CD4-positive, alpha-beta T cell treated with Interleukin-15 for 4 hours (primary cell): Measurements from ENCODE around the gene TOP3A.

Experiments
- DNase-seq: peaks from one replicate; pipeline ENCODE4 v3.0.0-alpha.2; 2020; ENCODE audit warnings: low spot score

Gene TOP3A

DNA sequence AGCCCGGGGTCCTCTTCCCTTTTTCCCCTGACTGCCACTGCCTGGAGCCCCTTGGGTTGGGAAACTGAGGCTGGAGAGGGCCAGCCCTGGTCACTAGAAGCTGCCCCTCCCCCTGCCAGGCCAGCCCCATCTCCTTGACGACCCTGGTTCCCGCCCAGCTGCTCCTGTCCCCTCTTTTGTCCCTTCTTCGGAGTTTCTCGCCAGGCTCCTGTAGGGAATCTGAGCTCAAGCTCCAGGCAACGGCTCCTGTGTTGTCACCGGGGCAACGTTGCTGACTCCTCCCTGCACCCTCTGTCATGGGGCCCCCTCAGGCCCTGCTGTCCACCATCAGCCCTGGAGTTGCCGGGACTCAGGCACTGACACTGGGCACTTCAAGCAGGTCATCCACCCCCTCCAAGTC is 83.6 kb downstream of the TOP3A start:
- DNase-seq = no peak

DNA sequence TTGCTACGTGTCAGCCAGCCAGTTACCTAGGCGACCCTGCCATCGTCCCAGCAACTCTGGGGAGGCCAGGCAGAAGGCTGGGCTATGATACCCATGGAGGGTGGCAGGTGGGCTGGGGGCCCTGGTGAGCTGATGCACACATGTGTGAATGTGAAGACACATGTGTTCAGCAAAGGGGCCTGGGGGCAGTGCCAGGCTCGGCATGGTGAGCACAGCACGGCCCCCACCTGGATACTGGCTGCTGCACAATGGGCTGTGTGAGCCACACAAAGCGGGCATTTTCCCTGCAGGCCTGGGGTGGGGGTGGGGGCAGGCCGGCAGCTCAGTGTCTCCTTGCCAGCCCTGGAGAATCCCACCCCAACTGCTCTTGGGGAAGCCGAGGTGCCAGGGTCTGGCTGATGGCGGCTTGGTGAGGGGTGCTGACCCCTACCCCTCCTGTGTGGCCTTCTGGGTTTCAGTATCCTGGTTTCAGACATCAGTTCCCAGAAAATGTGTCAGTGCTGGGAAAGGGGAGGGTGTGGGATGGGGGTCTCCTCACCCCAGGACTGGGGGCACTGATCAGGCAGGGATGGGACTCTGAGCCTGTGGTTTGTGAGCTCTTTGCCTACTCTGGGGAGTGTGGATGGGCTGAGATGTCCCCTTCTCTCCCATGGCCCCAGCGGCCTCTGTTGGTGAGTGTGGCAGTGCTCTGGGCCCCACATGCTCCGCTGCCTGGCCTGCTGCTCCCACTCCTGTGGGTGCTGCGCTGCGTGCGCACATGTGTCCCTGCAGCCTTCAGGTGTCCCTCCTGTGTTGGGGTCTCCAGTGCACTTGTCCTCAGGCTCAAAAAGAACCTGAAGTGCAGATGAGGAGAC is 84.3 kb downstream of the TOP3A start:
- no peak for DNase-seq

DNA sequence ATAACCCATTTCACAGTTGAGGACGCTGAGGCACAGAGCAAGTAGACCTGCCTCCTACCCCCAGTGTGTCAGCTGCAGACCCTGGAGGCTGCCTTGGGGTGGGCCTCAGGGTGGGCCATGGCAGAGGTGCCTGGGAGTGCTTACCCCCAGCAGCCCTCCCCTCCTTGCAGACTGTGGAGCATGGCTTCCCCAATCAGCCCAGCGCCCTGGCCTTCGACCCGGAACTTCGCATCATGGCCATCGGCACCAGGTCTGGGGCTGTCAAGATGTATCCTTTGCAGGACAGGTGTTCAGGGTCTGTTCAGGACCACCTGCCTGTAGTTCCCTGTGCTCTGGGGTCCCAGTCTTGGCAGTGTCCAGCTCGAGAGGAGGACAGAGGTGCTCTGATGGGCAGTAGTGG is 85.0 kb downstream of the TOP3A start:
- no peak for DNase-seq

DNA sequence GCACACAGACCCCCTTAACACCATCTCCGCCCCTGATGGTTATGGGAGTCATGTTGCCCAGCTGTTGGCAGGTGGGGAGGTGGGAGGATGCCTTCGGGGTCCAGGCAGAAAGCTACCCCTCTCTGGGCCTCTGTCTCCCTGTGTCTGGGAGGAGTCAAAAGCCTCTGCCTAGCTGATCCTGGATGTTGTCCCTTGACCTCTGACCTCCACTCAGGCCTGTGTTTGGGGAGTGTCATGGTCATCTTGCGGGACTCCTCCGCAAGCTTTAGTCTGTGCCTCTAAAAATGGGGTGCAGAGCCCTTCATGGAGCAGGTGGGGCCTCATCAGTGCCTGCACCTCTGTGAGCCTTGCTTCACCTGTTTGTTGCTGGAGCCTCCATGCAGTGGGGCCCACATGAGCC is 85.5 kb downstream of the TOP3A start:
- no peak for DNase-seq

DNA sequence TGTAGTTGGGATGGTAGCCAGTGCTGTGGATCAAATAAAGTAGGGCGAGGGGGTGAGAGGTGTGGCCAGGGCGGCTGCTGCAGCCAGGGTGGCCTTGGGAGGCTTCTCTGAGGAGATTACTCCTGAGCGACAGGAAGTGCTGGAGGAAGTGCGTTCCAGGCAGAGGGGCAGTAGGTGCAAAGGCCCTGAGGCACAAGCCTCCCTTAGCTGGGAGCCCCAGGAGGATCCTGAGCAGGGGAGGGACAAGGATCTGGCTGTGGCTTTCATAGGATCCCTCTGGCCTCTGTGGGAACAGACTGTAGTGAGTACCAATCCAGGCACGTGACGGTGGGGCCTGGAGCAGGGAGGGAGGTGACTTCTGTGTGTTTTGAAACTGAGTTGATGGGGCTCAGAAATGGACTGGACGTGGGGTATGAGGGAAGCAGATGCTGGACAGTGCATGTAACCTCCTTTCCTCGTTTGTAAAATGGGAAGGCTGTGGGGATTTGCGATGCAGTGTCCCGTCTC is 86.6 kb downstream of the TOP3A start:
- no peak for DNase-seq

DNA sequence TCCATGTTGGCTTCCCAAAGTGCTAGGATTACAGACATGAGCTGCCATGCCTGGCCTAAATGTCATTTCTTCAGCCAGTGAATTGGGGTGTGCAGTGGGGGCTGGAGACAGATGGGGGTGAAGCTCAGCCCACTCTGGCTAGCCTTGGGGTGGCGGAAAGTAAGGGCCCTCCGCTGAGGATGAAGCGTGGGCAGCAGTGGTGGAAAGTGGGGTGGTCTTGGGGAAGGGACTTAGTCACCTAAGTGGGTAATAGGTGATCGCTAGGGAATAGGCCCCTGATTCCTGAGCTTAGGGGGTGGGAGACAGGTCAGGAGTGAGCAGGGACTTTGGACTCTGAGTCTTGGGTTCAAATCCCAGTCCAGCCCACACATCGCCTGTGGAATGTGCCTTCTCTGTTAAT is 87.2 kb downstream of the TOP3A start:
- no peak for DNase-seq

DNA sequence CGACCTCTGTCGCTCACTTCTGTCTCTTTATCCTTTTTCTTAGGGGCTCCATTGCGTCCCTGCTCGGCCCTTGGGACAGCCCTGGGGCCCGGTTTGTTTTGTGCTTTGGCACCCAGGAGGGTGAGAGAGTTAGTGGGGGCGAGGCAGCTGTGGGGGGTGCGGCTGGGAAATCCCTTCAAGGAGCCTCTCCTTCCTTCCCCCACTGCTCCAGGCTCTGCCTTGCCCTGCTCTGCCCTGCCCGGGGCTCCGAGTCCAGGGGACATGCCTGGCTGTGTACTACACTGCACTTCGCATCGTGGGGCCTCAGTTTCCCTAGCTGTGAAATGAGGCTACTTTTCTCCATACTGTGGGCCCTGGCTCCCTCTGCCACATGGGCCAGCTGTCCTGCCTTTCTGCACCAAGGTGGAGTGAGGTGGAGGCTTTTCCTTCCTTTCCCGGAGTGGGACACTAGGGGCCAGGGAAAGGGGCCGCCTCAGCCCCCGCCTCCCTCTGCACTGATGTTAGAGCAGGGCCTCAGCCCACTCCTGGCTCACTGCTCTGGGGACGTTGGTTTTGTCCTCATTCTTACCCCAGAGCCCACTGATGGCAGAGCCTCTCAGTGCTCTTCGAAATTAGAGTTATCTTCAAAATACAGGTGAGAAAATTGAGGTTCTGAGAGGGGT is 88.4 kb downstream of the TOP3A start:
- no peak for DNase-seq

DNA sequence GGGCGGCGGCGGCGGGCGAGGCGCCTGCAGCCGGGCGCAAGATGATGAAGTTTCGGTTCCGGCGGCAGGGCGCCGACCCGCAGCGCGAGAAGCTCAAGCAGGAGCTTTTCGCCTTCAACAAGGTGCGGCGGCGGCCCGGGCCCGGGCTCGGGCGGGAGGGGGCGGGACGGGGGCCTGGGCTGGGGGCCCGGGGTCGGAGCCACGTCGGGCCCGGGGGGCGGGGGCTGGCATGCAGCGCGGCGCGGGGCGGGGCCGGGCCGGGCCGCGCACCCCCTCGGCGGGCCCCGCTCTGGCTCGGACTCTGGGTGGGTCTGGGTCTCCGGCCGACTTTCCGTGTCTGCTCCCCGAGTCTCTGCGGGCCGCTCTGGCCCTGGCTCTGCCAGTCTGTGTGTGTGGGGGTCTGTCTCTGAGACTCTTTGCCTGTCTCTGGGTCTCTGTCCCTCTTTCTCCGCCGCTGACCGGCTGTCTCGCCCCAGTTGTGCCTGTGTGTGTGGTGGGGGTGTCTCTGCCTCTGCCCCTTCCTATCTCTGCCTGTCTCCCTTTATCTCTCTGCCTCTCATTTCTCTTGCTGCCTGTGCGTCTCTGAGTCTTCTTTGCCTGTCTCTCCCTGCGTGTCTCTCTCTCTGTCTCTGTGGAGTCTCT is 89.0 kb downstream of the TOP3A start:
- DNase-seq = no peak

DNA sequence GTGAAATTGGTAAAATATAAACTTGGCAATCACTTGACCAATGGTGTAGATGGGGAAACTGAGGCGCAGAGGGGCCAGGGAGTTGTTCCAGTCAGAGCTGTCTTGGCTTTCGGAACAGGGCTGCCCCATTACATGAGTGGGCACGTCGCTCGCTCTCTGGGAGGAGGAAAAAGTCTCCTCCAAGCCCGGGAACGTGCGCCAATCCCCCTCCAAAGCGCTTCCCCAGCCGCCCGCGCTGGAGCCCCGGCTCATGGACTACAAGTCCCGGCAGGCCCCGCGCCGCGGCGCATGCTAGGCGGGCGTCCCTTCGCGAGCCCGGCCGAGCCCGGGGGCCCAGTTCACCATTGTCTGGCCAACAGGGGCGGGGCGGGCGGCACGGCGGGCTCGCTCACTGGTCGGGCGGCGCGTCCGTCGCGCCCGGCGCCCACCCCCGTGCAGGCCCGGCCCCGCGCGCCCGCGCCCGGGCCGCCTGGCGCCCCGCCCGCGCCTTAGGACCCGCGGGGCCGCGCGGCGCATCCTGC is 89.6 kb downstream of the TOP3A start, which contains the start of gene LLGL1:
Gene LLGL1, plus strand, starts transcription at position 515 of the 521 bp plus-strand sequence. CDS start 48 bp downstream, outside the sequence.
- peak; percentile 96 for DNase-seq

DNA sequence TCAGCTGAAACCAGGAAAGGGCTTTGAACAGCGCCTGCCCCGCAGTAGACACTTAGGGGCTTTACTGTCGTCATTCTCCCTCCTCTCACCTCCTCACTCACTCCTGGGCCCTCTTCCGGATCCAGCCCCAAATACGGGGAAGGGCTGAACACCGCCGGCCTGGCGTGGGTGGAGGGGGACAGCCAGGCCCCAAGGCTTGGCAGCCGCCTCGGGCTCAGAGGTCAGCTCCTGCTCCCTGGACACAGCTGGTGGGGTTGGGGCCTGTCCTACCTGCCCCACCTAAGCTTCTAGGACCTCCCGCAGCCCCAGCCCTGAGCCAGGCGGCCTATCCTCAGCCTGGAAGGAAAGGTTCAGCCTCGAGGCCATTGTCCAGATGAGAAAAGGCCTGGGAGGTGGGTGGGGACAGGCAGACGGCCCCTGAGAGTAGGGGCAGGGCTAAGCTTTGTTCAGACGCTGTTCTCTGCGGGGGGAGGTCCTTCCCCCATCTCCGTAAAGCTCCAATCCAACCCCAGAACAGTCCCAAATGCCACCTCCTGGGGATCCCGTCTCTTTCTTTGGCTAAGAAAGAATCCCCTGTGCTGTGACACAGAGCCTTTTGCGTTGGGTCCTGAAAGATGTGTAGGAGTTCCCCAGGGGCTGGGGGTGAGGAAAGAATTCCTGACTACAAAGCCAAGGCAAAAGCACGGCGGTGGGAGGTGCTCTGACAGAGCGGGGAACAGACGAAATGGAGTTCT is 90.2 kb downstream of the TOP3A start:
- no peak for DNase-seq

DNA sequence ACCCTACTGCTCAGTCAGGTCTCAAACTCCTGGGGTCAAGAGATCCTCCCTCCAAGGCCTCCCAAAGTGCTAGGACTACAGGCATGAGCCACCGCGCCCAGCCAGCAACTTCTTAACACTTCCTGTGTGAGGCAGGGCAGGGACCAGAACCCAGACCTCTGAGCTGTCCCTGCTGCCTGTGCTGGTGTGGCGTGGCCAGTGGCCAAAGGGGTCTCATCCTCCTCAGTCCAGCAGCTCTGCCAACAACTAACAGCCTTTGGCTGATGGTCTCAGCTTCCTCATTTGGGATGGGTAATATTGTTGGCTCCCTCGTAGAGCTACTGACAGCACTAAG is 90.8 kb downstream of the TOP3A start:
- DNase-seq = no peak
